Brain pericyte (primary cell): Measurements from ENCODE around the gene AP2A2.

Source experiments
- DNase-seq: peaks from one replicate; pipeline ENCODE4 v3.0.0-alpha.2; 2012; ENCODE audit warnings: low read depth, low spot score

Gene AP2A2

GRCh38 chr11:996681-997080 lies 71.0 kb downstream of the AP2A2 start:
- no peak for DNase-seq

GRCh38 chr11:997907-998306 lies 72.2 kb downstream of the AP2A2 start:
- no peak for DNase-seq

- no peak for DNase-seq
These were observed 73.3 kb downstream of the AP2A2 start for GRCh38 chr11:999009-999408.

GRCh38 chr11:1000357-1001278 lies 74.9 kb downstream of the AP2A2 start:
- no peak for DNase-seq

GRCh38 chr11:1001617-1002405 lies 76.1 kb downstream of the AP2A2 start:
- no peak for DNase-seq

GRCh38 chr11:1002406-1002984 lies 76.8 kb downstream of the AP2A2 start:
- DNase-seq: no peak

GRCh38 chr11:1003159-1003558 lies 77.5 kb downstream of the AP2A2 start:
- DNase-seq: no peak

- DNase-seq: no peak
These were observed 80.3 kb downstream of the AP2A2 start for GRCh38 chr11:1005928-1006327.

- DNase-seq: no peak
These were observed 81.1 kb downstream of the AP2A2 start for GRCh38 chr11:1006762-1007161.

- DNase-seq: no peak
These were observed 81.6 kb downstream of the AP2A2 start for GRCh38 chr11:1007279-1007678.

GRCh38 chr11:1008001-1008802 lies 82.5 kb downstream of the AP2A2 start:
- DNase-seq: no peak

- DNase-seq: no peak
These were observed 83.1 kb downstream of the AP2A2 start for GRCh38 chr11:1008803-1009145.

- no peak for DNase-seq
These were observed 83.7 kb downstream of the AP2A2 start for GRCh38 chr11:1009371-1009770.

GRCh38 chr11:1009991-1010390 lies 84.3 kb downstream of the AP2A2 start:
- no peak for DNase-seq

GRCh38 chr11:1010551-1011319 lies 85.1 kb downstream of the AP2A2 start:
- no peak for DNase-seq

GRCh38 chr11:1011320-1011698 lies 85.6 kb downstream of the AP2A2 start:
- DNase-seq: no peak

GRCh38 chr11:1012291-1012690 lies 86.6 kb downstream of the AP2A2 start:
- no peak for DNase-seq

GRCh38 chr11:1012740-1013630 lies 87.3 kb downstream of the AP2A2 start:
- no peak for DNase-seq

GRCh38 chr11:1013631-1013935 lies 87.9 kb downstream of the AP2A2 start:
- DNase-seq: no peak

- DNase-seq: no peak
These were observed 88.6 kb downstream of the AP2A2 start for GRCh38 chr11:1014276-1014675.
